ENCODE data around the gene MYO7A. TPM values are rescaled to one million over a fixed set of nuclear protein-coding genes. Genes with fewer than 3 reads are reported as not detected.

MYO7A gene
- total RNA-seq, 1 donor from 2014 or later: 21.0 TPM

DNA sequence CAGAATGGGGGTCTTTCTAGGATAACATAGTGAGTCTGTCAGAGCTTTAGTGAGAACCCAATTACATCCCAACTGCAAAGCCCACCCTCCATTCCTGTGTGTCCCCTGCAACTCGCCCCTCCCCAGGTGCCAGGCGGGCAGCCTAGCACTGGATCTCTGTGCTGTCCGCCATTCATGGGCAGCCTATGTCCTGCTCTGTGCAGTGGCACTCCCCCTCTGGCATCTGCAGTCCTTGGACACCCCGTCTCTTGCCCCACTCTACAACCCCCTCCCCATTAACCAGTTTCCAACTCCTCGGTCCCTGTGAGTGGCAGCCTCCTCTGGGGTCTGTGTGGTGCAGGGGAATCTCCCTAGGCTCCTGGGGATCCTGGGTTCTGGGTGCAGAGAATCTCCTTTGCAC lies 37.0 kb downstream of the MYO7A start:
- DNase-seq (ENCODE audit: low spot score): no peak

- no peak for DNase-seq (ENCODE audit: low spot score)
Observed at GRCh38 chr11:77166021-77166420, 38.0 kb downstream of the MYO7A start.

- DNase-seq (ENCODE audit: low spot score): no peak
Observed at GRCh38 chr11:77167111-77167626, 39.1 kb downstream of the MYO7A start.

- no peak for DNase-seq (ENCODE audit: low spot score)
Observed at GRCh38 chr11:77167791-77168190, 39.7 kb downstream of the MYO7A start.

DNA sequence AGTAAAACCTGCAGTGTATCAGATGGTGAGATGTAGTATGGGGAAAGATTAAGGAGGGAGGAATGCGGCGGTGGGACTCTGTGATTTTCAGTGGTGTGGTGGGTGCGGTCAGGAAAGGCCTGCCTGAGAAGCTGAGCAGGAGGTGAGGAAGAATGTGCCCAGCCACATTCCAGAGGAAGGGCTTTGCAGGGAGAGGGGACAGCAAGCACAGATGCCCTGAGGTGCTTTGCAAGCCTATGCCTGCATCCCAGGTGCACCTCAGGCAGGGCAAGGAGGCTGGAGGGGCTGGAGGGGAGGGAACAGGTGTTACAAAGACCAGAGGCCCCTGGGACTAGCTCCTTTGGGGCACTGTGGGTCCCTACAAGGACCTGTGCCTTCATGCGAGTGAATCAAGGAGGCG lies 42.1 kb downstream of the MYO7A start:
- DNase-seq (ENCODE audit: low spot score): no peak

DNA sequence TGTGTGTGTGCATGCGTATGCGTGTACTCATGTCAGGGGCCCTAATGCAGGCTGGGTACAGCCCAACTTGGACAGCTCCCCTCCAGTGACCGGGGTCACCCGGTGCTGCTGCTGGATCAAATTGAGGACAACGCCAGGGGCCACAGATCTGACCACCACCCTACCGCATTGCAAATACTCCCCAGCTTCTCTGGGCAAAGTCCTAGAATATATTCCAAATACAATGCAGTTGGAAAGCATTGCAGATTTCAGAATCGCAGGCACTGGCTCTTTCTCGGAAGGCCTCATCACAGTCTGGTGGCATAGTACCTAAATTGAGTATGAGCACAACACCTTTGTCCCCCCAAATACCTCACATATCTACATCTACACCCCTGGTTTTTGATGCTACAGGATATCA lies 43.2 kb downstream of the MYO7A start:
- no peak for DNase-seq (ENCODE audit: low spot score)

DNA sequence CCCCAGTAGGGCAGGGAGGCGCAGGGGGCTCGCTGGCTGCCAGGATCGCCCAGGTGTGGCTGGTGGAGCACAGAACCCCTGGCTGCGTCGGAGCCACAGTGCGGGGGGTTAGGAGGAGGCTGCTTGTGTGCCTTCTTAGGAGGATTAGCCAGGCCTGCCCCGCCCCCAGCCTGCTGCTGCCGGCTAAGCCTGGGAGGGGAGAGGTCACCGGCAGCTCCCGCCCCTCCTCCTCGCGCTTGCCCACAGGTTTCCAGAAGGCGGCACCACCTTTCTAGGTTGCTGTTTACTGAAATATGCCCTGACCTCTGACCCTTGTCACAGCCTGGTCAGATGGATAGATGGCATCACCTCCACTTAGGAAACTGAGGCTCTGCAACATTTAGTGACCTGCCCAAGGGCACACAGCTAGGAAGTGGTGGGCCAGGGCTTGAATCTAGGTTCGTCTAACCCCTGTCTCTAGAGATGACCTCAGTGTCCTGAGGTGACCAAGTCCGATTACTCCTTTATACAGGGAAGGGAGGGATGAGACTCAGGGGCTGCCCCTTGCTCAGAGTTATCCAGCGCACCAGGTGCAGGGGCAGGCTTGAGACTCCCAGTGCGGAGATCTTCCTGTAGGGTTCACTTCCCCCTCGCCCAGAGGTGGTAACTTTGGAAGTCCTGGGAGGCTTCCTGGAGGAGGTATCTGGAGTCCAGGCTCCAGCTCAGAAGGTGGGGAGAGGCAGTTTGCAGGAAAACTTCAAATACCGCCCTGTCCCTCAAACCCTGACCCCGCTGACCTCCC lies 44.0 kb downstream of the MYO7A start:
- DNase-seq (ENCODE audit: low spot score): no peak

DNA sequence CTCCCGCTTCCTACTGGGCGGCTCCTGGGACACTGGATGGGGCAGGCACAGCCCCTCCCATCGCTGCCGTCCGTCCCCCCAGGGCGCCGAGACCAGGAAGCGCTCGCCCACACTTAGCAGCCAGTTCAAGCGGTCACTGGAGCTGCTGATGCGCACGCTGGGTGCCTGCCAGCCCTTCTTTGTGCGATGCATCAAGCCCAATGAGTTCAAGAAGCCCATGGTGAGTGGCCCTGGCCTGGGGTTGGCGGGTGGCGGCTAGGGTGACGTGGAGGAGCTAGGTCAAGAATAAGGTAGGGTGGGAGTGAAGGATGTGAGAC lies 44.6 kb downstream of the MYO7A start:
- DNase-seq (ENCODE audit: low spot score): no peak

DNA sequence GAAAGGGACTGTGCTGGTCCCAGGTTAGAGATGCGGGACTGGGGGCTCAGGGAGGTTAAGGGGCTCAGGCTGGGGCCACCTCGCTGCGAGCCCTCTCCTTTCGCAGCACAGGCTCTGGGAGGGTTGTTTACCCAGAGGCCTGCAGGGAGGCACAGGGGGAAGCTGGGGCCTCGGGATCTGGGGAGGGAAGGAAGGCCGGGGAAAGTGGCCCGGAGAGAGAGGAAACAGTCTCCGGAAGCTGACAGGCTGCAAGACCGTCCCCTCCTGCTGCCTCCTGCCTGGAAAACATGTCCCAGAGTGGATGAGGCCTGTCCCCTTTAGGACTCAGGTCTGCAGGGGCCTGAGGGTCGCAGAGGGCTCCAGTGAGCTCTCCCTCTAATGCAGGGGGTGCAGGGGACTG lies 45.4 kb downstream of the MYO7A start:
- no peak for DNase-seq (ENCODE audit: low spot score)

DNA sequence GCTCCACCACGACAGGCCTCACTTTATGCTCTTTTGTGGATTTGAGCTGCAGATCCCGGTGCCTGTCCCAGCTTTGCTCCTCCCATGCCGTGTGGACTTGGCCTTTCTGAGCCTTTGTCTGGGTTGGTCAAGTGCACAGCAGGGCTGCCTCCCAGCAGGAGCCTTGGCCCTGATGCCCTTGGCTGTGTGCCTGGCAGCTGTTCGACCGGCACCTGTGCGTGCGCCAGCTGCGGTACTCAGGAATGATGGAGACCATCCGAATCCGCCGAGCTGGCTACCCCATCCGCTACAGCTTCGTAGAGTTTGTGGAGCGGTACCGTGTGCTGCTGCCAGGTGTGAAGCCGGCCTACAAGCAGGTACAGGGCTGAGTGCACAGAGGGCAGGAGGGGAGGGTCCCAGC lies 46.5 kb downstream of the MYO7A start:
- DNase-seq (ENCODE audit: low spot score): no peak

GRCh38 chr11:77175021-77175842 lies 47.2 kb downstream of the MYO7A start:
- DNase-seq (ENCODE audit: low spot score): no peak

- DNase-seq (ENCODE audit: low spot score): peak; percentile 24
Observed at GRCh38 chr11:77175869-77176539, 48.0 kb downstream of the MYO7A start.

- DNase-seq (ENCODE audit: low spot score): no peak
Observed at GRCh38 chr11:77176996-77177395, 49.0 kb downstream of the MYO7A start.

GRCh38 chr11:77178150-77178549 lies 50.1 kb downstream of the MYO7A start:
- DNase-seq (ENCODE audit: low spot score): no peak

DNA sequence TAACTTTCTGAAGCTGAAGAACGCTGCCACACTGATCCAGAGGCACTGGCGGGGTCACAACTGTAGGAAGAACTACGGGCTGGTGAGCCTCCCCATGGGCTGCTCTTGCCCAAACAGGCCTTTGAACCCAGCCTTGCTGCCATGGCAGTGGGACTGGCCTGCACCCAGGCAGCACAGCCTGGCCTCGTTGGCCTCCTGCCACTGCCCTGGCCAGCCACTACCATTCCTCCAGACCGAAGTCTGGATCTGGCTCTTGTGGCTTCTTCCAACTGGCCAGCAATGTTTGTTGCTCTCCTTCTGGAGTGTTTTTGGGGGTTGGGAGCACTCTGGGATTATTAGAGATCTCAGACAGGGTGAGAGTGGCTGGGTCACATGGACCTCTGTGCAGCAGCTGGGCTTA lies 51.0 kb downstream of the MYO7A start:
- peak; percentile 24 for DNase-seq (ENCODE audit: low spot score)

DNA sequence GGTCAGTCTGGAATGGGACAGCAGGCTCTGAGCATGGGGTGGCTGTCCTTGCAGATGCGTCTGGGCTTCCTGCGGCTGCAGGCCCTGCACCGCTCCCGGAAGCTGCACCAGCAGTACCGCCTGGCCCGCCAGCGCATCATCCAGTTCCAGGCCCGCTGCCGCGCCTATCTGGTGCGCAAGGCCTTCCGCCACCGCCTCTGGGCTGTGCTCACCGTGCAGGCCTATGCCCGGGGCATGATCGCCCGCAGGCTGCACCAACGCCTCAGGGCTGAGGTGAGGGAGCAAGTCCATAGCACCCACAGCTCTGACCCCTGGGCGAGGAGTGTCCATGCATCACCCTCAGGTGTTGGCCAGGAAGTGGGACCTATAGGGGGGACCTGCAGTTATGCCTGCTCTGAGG lies 51.6 kb downstream of the MYO7A start:
- DNase-seq (ENCODE audit: low spot score): no peak

DNA sequence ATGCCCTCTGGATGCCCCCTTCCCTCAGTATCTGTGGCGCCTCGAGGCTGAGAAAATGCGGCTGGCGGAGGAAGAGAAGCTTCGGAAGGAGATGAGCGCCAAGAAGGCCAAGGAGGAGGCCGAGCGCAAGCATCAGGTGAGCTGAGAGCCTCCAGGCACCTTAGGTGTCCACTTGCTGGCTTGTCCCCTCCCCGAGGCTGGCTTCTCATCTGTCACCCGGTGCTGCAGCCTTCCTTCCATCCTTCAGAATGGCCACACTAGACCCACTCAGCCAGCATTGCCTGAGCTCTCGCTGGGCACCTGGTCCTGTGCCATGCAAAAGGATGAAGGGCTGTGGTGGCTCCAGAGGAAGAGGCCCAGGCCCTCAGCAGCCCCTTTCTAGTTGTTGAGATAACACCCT lies 52.3 kb downstream of the MYO7A start:
- no peak for DNase-seq (ENCODE audit: low spot score)

- DNase-seq (ENCODE audit: low spot score): no peak
Observed at GRCh38 chr11:77181226-77181625, 53.2 kb downstream of the MYO7A start.

GRCh38 chr11:77181799-77182541 lies 53.9 kb downstream of the MYO7A start:
- DNase-seq (ENCODE audit: low spot score): no peak

- no peak for DNase-seq (ENCODE audit: low spot score)
Observed at GRCh38 chr11:77182542-77183430, 54.7 kb downstream of the MYO7A start.

Measured in mucosa of gallbladder (tissue), 1 donor.